Nephron (organoid): Measurements from ENCODE around the gene TSSK2.

Source experiments
- H3K27ac Mint-ChIP-seq, 3 experiments: 2 replicates each; pipeline ENCODE4 v1.8.0; 2020; ENCODE audit warnings: mixed read lengths in 3 of 3, mild to moderate bottlenecking in 2 of 3, moderate library complexity in 1 of 3
- H3K27me3 Mint-ChIP-seq: 2 replicates; pipeline ENCODE4 v1.8.0; 2021; ENCODE audit warnings: low read depth, mild to moderate bottlenecking, moderate library complexity, mixed read lengths
- H3K36me3 Mint-ChIP-seq: 2 replicates; pipeline ENCODE4 v1.8.0; 2020; ENCODE audit warnings: low read depth, mixed read lengths
- H3K4me1 Mint-ChIP-seq: 2 replicates; pipeline ENCODE4 v1.8.0; 2020; ENCODE audit warnings: mixed read lengths
- H3K4me3 Mint-ChIP-seq, 3 experiments: 2 replicates each; pipeline ENCODE4 v1.8.0; 2020; ENCODE audit warnings: mild to moderate bottlenecking in 3 of 3, mixed read lengths in 3 of 3, moderate library complexity in 2 of 3
- H3K9me3 Mint-ChIP-seq: 2 replicates; pipeline ENCODE4 v1.8.0; 2020; ENCODE audit warnings: mixed read lengths
- CTCF ChIP-seq, 3 experiments: fragments of 200-600 bp; sonication (generic); IDR thresholded peaks; one replicate each; pipeline ENCODE4 v1.5.0; 2021; ENCODE audit warnings: antibody characterized with exemption in 3 of 3; ENCODE audit not compliant: unreplicated experiment in 3 of 3

Gene TSSK2

GRCh38 chr22:19094393-19094997 is 36.6 kb upstream of the TSSK2 start:
- no peak for TF ChIP-seq CTCF (IDR thresholded peaks at IDR 0.05; ENCODE audit: unreplicated experiment in 3 of 3)
- Mint-ChIP-seq H3K9me3 (no peaks in the 10 kb centered on the region), H3K36me3 (peaks cover 29% of the 10 kb centered on the region), H3K4me1 (peaks cover 15% of the 10 kb centered on the region), H3K27me3 (no peaks in the 10 kb centered on the region), H3K4me3 (no peak overlapping the region), H3K27ac (no peak overlapping the region)

DNA sequence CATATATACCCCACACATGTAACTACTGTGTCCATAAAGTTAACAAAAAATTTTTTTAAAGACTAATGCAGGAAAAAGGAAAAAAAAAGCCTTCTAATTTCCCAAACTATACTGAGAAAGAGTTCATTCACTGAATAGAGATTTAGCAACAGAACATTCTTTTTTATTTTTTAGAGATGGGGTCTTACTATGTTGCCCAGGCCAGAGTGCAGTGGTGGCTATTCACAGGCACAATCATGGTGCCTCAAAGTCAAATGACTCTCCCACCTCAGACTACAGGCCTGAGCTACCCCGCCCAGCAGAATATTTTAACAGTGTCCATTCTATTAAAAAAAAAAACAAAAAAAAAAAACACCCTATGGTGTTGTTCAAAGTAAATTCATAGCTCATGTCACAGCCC is 34.6 kb upstream of the TSSK2 start:
- no peak for TF ChIP-seq CTCF (IDR thresholded peaks at IDR 0.05; ENCODE audit: unreplicated experiment in 3 of 3)
- Mint-ChIP-seq H3K4me3 (no peak overlapping the region), H3K4me1 (peaks cover 15% of the 10 kb centered on the region), H3K36me3 (peaks cover 34% of the 10 kb centered on the region), H3K27me3 (no peaks in the 10 kb centered on the region), H3K27ac (no peak overlapping the region), H3K9me3 (no peaks in the 10 kb centered on the region)

DNA sequence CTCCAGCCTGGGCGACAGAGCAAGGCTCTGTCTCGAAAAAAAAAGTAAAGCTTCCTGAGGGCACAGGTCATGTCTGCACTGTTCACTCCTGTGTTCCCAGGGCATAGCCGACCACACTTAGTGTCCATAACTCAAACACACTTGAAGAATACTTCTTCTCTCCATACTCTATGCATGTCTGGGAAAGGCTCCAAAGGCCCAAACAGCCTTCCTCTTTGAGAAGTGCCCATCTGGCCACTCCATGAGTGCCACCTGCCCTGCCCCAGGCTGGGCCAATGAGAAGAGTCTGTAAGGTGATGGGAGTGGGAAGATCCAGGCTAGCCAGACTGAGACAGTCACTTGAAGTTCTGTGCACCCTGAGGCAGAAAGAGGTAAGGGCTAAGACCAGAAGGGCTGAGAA is 33.6 kb upstream of the TSSK2 start:
- Mint-ChIP-seq H3K27ac (peak overlapping the region in 2 of 3 experiments; percentile 67 to 92), H3K36me3 (peaks cover 37% of the 10 kb centered on the region), H3K27me3 (no peaks in the 10 kb centered on the region)

DNA sequence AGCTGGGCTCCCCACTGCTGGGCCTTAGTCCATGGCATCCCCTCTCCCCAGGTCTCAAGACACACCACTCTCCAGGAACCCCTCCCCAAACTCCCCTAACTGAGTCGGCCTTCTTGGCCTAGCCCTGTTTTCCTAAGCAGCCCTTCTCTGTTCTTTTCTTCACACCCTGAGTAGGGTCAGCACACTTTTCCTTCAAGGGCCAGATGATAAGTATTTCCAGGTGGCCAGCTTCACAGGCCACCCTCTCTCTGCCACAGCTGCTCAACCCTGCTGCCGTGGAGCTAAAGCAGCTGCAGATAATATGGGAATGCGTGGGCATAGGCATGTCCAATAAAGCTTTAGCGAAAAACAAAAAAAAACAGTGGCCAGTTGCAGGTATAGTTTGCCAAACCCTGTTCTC is 33.0 kb upstream of the TSSK2 start:
- Mint-ChIP-seq H3K9me3 (no peaks in the 10 kb centered on the region), H3K27ac (peak overlapping the region; percentile 66 to 92 (median 67)), H3K36me3 (peaks cover 33% of the 10 kb centered on the region), H3K27me3 (no peaks in the 10 kb centered on the region), H3K4me1 (peaks cover 24% of the 10 kb centered on the region), H3K4me3 (peak overlapping the region in 1 of 3 experiments; percentile 7)
- TF ChIP-seq CTCF (IDR thresholded peaks at IDR 0.05; ENCODE audit: unreplicated experiment in 3 of 3), result no peak

More for the DNA sequence above, 33.6 kb upstream of the TSSK2 start:
- TF ChIP-seq CTCF (IDR thresholded peaks at IDR 0.05; ENCODE audit: unreplicated experiment in 3 of 3), result no peak
- Mint-ChIP-seq H3K9me3 (no peaks in the 10 kb centered on the region), H3K4me1 (peaks cover 20% of the 10 kb centered on the region), H3K4me3 (no peak overlapping the region)

DNA sequence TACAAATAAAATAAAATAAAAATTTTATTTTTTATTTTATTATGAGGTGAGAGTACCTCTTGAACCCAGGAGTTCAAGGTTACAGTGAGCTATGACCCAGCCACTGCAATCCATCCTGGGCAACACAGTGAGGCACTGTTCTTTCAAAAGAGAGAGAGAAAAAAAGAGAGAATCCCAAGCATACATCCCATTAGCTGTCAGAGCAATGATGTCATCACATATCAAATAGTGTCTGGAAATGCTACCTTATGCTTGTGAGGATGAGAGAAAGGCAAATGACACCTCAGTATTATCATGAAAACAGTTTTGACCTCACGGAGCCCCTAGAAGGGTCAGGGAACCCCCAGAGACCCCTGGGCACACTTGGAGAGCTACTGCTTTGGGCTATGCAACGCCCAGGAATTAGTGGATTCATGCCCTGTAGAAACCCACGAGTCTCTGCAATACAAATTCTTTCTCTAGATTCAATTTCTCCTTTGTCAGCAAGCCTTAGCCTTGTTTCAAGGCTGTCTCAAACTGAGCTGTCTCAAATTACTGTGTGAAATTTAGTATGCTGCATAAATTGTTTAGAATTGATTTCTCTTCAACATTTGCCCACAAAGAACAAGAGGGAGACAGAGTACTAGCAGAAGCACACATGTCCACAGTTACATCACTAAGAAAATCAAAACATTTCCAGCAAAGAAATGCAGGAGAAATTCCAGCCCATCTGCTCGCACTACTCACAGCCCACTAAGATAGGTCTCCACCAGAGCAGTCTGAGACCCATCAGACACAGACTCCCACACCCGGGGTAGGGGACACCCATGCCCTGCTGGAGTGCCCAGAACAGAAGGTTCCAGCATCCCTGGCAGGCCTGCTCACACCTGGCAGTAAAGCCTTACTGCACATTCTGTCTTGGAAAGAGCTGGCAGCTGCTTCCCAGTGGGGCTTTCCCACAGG is 27.0 kb upstream of the TSSK2 start:
- Mint-ChIP-seq H3K27me3 (no peaks in the 10 kb centered on the region), H3K36me3 (peaks cover 14% of the 10 kb centered on the region), H3K4me1 (peaks cover 51% of the 10 kb centered on the region), H3K27ac (peak overlapping the region; percentile 69 to 84 (median 80)), H3K9me3 (no peaks in the 10 kb centered on the region), H3K4me3 (peak overlapping the region in 1 of 3 experiments; percentile 6)
- no peak for TF ChIP-seq CTCF (IDR thresholded peaks at IDR 0.05; ENCODE audit: unreplicated experiment in 3 of 3)
